GM21786 (cell line): ENCODE results near the gene ZNHIT1.
A peak's percentile ranks its signal among the peaks of the same experiment; 100 is the strongest.

Experiments
- ATAC-seq: cut with Tn5 transposase; IDR thresholded peaks from one replicate; pipeline ENCODE4 v1.9.1; 2021; ENCODE audit not compliant: unreplicated experiment

Gene ZNHIT1

GRCh38 chr7:101217388-101218235, at the start of gene ZNHIT1, which contains the start of gene PLOD3:
Gene ZNHIT1, plus strand, starts transcription at chr7:101218165. Its CDS starts 31 bp downstream, at chr7:101218196.
Gene PLOD3, minus strand, starts transcription at chr7:101217581. Its CDS starts 307 bp downstream, at chr7:101217274.
- peak; percentile 64 for ATAC-seq

- ATAC-seq: no peak
Observed at GRCh38 chr7:101168412-101169049, 49.4 kb upstream of the ZNHIT1 start.

- ATAC-seq: no peak
Observed at GRCh38 chr7:101169110-101169837, 48.7 kb upstream of the ZNHIT1 start.

- no peak for ATAC-seq
Observed at GRCh38 chr7:101169838-101170551, 48.0 kb upstream of the ZNHIT1 start.

DNA sequence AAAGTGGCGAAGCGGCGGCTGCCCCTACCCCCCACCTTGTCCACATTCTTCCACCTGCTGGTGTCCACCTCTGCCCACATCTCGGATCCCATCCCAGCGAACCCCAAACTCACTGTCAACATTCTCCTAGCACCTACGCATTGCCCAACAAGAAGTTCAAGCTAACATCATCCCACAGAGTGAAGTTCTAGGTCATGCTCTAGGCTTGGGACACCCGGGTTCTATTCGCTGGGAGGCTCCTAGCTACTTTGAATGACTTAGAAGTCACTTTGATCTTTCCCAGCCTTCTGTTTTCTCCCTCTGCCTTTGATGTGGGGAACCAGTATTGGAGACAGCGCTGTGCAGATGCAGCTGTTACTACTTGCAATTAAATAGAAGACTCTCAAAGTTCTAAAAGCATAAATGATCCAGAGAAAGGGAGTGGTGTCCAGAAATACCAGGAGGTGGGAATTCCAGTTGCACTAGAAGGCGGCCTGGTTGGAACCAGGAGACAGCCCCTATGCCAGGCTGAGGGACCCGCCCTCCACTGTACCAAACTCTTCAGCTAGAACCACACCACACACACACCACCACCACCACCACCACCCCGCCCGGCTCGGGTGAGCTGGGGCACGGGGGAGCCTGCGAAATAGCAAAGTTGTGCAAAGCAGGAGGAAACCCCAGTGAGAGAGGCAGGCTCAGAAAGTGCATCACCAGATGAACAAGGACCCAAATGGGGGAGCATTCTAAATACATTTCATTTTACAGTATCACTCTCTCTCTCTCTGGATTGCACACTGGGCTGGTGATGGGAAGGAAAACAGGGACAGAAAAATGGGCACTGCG, 47.1 kb upstream of the ZNHIT1 start:
- no peak for ATAC-seq

DNA sequence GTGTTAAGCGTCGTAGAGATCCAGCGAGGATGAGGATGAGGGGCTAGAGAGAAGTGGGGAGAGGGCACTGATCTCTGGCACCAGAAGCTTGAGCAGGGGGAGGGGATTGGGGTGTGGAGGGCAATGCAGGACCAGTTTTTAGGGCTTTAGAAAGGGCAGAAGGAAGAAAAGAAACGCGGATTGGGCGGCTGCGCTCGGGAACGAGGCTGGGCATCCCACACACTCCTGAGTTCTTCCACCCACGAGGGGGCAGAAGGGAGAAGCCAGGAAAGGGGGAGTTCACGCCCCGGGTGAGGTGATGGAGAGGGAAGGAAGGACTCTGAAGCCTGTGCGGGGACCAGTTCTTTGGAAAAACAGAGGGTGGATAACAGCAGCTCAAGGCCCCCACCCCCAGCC, 46.5 kb upstream of the ZNHIT1 start:
- ATAC-seq: no peak

DNA sequence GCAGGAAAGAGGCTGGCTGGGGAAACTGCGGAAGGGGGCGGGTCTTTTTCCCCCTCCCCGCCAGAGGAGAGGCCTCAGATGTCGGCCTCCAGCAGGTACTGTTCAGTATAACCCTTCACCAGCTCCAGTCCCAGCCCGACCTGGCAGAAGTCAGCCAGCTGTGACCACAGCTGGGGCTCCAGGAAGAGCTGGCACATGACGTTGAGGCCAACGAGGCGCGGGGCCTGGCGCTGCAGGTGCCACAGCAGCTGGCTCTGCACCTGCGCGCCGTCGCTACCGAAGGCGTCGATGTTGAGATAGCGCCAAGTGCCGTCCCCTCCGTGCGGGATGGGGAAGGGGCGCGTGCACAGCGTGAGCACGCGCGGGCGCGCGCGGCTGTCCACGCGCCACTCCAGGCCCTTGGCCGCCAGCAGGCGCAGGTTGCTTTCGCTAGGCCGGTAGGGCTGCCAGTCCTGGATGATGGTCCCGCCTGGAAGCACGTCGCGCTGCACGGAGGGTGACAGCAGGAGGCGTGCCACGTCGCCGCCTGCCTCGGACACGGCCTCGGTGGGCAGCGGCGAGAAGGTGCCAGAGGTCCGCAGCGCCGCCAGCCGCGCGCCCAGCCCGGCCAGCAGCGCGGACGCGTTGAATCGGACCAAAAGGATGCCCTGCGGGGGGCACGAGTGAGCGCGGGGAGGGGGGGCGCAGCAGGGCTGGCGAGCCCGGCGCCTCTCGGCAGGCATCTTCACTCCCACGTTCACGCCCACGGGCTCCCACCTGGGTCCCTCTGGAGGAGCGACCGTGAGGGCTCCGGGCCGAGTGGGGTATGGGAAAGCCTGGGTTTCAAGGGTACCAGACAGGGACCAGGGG, 45.7 kb upstream of the ZNHIT1 start:
- ATAC-seq: no peak

GRCh38 chr7:101172854-101173751, 44.9 kb upstream of the ZNHIT1 start:
- no peak for ATAC-seq

GRCh38 chr7:101173752-101174244, 44.2 kb upstream of the ZNHIT1 start:
- ATAC-seq: peak; percentile 49

GRCh38 chr7:101174322-101174854, 43.6 kb upstream of the ZNHIT1 start:
- no peak for ATAC-seq

DNA sequence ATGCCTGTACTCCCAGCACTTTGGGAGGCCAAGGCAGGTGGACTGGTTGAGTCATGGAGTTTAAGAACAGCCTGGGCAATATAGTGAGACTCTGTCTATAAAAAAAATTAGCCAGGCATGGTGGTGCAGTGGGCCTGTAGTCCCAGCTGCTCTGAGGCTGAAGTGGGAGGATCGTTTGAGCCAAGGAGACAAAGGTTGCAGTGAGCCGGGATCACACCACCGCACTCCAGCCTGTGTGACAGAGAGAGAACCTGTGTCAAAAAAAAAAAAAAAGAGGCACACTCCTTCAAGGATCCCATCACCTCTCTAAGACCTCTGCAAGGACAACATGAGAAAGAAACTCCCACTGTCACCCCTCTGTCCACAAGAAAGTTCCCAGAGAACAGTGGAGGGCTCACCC, 42.3 kb upstream of the ZNHIT1 start:
- ATAC-seq: no peak

- ATAC-seq: no peak
Observed at GRCh38 chr7:101177644-101178043, 40.3 kb upstream of the ZNHIT1 start.

GRCh38 chr7:101179117-101179516, 38.8 kb upstream of the ZNHIT1 start:
- ATAC-seq: no peak

DNA sequence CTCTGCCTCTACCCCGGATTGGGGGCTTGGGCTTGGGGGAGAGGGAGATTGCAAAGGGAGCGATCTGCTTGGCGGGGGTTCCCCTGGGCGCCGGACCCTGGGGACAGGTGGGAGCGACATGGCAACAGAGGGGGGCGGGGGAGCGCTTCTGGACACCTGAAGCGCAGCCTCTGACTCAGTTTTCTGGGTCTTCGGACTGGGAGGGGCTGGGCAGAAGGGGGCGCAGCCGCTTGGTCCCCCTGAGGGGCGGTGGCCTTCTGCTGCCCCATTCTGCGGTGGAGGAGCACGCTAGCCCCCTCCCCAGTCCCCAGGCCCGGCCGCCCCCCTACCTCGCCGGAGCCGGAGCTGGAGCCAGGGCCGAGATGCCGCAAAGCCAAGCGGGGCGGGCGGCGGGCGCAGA, 38.3 kb upstream of the ZNHIT1 start:
- ATAC-seq: no peak

DNA sequence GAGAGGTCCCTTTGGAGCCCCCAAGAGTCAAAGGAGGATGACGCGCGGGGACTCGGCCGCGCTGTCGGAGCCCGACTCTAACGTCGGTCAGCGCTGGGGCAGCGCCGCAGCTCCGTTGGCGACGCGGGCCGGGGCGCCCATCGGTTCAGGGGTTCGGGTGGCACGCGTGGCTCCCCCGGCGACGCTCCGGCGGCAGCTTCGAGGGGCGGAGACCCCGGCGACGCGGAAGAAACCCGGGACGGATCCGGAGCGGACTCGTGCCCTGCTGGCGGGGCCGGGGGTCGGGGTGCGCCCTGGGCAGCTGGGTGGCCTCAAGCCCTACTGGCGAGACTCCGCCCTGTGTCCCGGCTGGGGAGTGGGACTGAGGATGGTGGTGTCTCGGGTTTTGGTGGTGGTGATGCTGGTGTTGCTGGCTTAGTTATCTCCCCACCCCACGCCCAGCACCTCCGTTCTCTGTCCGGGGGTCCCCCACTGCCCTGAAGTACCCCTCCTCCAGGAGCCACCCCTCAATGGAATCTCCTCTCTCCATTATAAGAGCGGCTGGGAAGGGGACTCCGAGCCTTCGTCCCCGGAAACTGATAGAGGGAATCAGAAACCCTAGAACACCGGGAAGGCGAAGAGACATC, 37.7 kb upstream of the ZNHIT1 start, which contains the start of gene NAT16:
NAT16 (minus strand) TSS at position 164 of the 626 bp plus-strand sequence. CDS start 5,486 bp downstream, outside the sequence.
- no peak for ATAC-seq

- no peak for ATAC-seq
Observed at GRCh38 chr7:101185258-101185839, 32.6 kb upstream of the ZNHIT1 start.

DNA sequence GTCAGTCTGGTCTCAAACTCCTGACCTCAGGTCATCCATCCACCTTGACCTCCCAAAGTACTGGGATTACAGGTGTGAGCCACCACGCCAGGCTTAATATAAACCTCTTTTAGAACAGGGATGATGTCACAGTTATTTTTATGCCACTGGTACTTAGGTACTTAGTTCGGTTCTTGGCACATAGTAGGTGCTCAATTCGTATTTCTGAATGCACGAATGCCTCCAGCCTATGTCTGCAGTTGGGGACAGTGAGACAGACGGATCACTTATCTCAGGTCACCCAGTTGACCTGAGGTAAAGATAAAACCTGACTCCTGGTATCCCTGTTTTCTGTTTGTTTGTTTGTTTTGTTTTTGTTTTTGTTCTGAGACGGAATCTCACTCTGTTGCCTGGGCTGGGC, 31.8 kb upstream of the ZNHIT1 start:
- ATAC-seq: no peak
